ENCODE data around the gene LDLRAD1. TPM values are rescaled to one million over a fixed set of nuclear protein-coding genes. Genes with fewer than 3 reads are reported as not detected.
"Not testable (repeated sequence)": the region's sequence is repeated elsewhere in the genome, so short reads cannot be mapped to it uniquely, and the experiment has no call there.

LDLRAD1 gene
- total RNA-seq, 1 donor from 2014 or later, result not detected

- Histone ChIP-seq H3K36me3 (no peaks in the 10 kb centered on the region), H3K27me3 (no peaks in the 10 kb centered on the region), H3K4me1 (no peaks in the 10 kb centered on the region), H3K27ac (no peak overlapping the region), H3K9me3 (no peaks in the 10 kb centered on the region), H3K4me3 (no peak overlapping the region)
- DNase-seq (ENCODE audit: low spot score in 2 of 2), result no peak
- TF ChIP-seq CTCF (IDR thresholded peaks at IDR 0.05), result no peak
- intact Hi-C loops (cut with DNase I), result no loop called here
These were observed 14.7 kb downstream of the LDLRAD1 start for GRCh38 chr1:54003249-54003646.

DNA sequence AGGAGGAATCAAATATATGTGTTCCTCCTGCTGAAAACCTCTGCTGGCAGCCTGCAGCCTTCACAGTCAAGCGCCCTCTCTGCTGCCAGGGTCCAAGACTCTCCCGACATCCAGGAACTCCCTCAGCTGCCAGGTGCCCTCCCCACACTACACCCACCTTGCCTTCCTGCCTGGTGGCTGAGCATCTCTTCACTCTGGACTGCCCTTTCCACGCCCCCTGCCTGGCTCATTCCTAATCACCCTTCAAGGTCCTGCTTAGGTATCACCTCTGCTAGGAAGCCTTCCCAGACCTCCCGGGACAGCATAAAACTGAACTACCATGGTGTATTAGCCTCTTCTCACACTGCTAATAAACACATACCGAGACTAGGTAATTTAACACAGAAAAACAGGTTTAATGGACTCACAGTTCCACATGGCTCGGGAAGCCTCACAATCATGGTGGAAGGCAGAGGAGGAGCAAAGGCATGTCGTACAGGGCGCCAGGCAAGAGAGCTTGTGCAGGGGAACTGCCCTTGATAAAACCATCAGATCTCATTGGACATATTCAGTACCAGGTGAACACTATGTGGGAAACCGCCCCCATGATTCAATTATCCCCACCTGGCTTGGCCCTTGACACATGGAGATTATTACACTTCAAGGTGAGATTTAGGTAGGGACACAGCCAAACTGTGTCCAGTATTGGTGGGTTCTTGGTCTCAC is 15.3 kb downstream of the LDLRAD1 start:
- intact Hi-C loops (cut with DNase I), result no loop called here
- H3K36me3 ChIP-seq, result no peaks in the 10 kb centered on the region
- no peak overlapping the region for H3K27ac ChIP-seq
- DNase-seq (ENCODE audit: low spot score in 2 of 2), result no peak
- no peaks in the 10 kb centered on the region for H3K9me3 ChIP-seq
- no peaks in the 10 kb centered on the region for H3K27me3 ChIP-seq
- H3K4me3 ChIP-seq, result no peak overlapping the region
- H3K4me1 ChIP-seq, result no peaks in the 10 kb centered on the region
- TF ChIP-seq CTCF (IDR thresholded peaks at IDR 0.05), result no peak

DNA sequence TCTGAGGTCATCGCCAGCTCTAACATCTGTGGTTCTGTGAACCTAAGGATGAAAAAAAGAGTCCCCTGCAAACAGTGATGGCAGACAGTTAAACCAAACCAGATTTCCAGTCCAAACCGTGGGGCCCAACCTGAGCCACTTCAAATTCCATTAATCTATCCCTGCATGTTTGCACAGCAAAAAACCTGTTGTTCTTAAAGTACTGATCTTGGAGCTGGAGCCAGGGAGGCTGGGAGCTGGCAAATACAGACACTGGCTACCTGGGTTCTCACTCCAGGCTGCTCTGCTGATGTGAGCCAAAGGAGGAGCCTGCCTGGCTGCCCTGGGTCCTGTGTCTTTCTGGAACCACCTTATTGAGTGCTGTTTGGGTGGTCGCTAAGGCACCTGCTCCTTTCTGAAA is 16.4 kb downstream of the LDLRAD1 start:
- Histone ChIP-seq H3K36me3 (no peaks in the 10 kb centered on the region), H3K9me3 (no peaks in the 10 kb centered on the region), H3K4me1 (no peaks in the 10 kb centered on the region), H3K4me3 (no peak overlapping the region), H3K27me3 (no peaks in the 10 kb centered on the region), H3K27ac (no peak overlapping the region)
- no peak for TF ChIP-seq CTCF (IDR thresholded peaks at IDR 0.05)
- intact Hi-C loops (cut with DNase I), result no loop called here
- no peak for DNase-seq (ENCODE audit: low spot score in 2 of 2)

- no peak overlapping the region for H3K27ac ChIP-seq
- no peak overlapping the region for H3K4me3 ChIP-seq
- intact Hi-C loops (cut with DNase I), result no loop called here
- no peak for DNase-seq (ENCODE audit: low spot score in 2 of 2)
- TF ChIP-seq CTCF (IDR thresholded peaks at IDR 0.05), result no peak
- H3K36me3 ChIP-seq, result no peaks in the 10 kb centered on the region
- H3K9me3 ChIP-seq, result no peaks in the 10 kb centered on the region
- no peaks in the 10 kb centered on the region for H3K4me1 ChIP-seq
- no peaks in the 10 kb centered on the region for H3K27me3 ChIP-seq
These were observed 18.1 kb downstream of the LDLRAD1 start for GRCh38 chr1:53999920-54000319.

DNA sequence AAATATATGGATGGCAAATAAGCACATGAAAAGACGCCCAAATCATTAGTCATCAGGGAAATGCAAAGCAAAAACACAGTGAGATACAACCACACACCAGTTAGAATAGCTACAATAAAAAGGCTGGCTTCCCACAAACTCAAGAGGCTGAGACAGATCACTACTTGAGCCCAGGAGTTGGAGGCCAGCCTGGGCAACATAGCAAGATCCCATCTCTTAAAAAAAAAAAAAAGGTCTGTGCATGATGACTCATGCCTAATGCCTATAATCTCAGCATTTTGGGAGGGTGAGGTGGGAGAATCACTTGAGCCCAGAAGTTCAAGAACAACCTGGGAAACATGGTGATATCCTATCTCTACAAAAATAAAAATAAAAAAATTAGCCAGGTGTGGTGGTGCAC is 19.8 kb downstream of the LDLRAD1 start:
- no peak overlapping the region for H3K27ac ChIP-seq
- DNase-seq (ENCODE audit: low spot score in 2 of 2), result no peak
- intact Hi-C loops (cut with DNase I), result no loop called here
- H3K9me3 ChIP-seq, result no peaks in the 10 kb centered on the region
- no peak for TF ChIP-seq CTCF (IDR thresholded peaks at IDR 0.05)
- H3K27me3 ChIP-seq, result no peaks in the 10 kb centered on the region
- no peak overlapping the region for H3K4me3 ChIP-seq
- H3K4me1 ChIP-seq, result no peaks in the 10 kb centered on the region
- H3K36me3 ChIP-seq, result no peaks in the 10 kb centered on the region

DNA sequence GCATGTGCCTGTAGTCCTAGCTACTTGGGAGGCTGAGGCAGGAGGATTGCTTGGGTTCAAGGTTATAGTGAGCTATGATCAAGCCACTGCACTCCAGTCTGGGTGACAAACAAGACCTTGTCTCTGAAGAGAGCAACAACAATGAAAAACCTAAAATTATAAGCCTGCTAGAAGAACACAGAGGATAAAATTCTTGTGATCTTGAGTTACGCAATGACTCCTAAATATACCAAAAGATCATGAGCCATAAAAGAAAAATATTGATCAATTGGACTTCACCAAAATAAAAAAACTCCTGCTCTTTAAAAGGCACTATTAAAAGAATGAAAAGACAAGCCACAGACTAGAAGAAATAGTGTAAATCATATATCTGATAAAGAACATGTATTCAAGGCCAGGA is 22.3 kb downstream of the LDLRAD1 start:
- TF ChIP-seq CTCF (IDR thresholded peaks at IDR 0.05), result no peak
- no peak for DNase-seq (ENCODE audit: low spot score in 2 of 2)
- Histone ChIP-seq H3K27me3 (no peaks in the 10 kb centered on the region), H3K36me3 (no peaks in the 10 kb centered on the region), H3K9me3 (no peaks in the 10 kb centered on the region), H3K27ac (no peak overlapping the region), H3K4me3 (no peak overlapping the region), H3K4me1 (no peaks in the 10 kb centered on the region)
- intact Hi-C loops (cut with DNase I), result no loop called here

DNA sequence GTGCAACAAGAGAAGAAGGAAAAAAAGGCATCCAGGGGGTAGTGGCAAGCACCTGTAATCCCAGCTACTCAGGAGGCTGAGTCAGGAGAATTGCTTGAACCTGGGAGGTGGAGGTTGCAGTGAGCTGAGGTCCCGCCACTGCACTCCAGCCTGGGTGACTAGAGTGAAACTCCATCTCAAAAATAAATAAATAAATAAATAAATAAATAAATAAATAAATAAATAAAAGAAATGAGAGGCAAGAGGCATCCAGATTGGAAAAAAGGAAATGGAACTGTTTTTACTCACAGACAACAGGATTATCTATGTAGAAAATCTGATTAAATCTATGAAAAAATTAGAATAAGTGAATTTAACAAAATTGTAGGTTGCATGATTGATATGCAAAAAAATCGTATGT is 23.5 kb downstream of the LDLRAD1 start:
- H3K4me3 ChIP-seq; H3K9me3 ChIP-seq; H3K36me3 ChIP-seq; intact Hi-C loops (cut with DNase I); H3K27me3 ChIP-seq; H3K27ac ChIP-seq; DNase-seq (ENCODE audit: low spot score in 2 of 2); H3K4me1 ChIP-seq: not testable (repeated sequence)
